GM12892 (cell line): ENCODE data around the gene AHR.

Source experiments
- POLR2A ChIP-seq: IDR thresholded peaks from 2 replicates; pipeline ENCODE4 v1.6.1; 2011; ENCODE audit warnings: low read depth, low read length, control low read depth
- POLR2AphosphoS5 ChIP-seq: IDR thresholded peaks from 2 replicates; pipeline ENCODE4 v1.6.1; 2011; ENCODE audit warnings: low read depth, low read length, control low read depth
- TAF1 ChIP-seq: IDR thresholded peaks from 2 replicates; pipeline ENCODE4 v1.6.1; 2011; ENCODE audit warnings: low read depth, mild to moderate bottlenecking, control low read depth, low read length, borderline replicate concordance

- TF ChIP-seq POLR2A (no peak), POLR2AphosphoS5 (no peak), TAF1 (no peak)
Observed at GRCh38 chr7:17315974-17316373, 17.5 kb downstream of the AHR start.
